MCF 10A (cell line): ENCODE data around the gene AP4M1. TPM values are rescaled to one million over a fixed set of nuclear protein-coding genes. Genes with fewer than 3 reads are reported as not detected.
A peak's percentile ranks its signal among the peaks of the same experiment; 100 is the strongest.

ENCODE experiments used
- BruUV-seq: library from RNA; stranded (reverse); fragments of 400-500 nt; replicated peaks from 2 replicates; lab custom pipeline; 2021; lab: Mats Ljungman, UMichigan
- CTCF ChIA-PET: fragments of 300-600 bp; sonication (Branson Sonifier 250); formaldehyde crosslinking; extraction: SDS; loops from one replicate; lab custom pipeline; 2021; ENCODE audit warnings: antibody characterized with exemption, inconsistent platforms; lab: Yijun Ruan, JAX
- POLR2A ChIA-PET: fragments of 300-600, 350-650 bp; sonication (Branson Sonifier 250); formaldehyde crosslinking; extraction: SDS; loops from one replicate; lab custom pipeline; 2020; ENCODE audit warnings: antibody characterized with exemption, inconsistent platforms; lab: Yijun Ruan, JAX
- DNase-seq: peaks from one replicate; pipeline ENCODE4 v3.0.0-alpha.2; 2018; ENCODE audit not compliant: unreplicated experiment
- H3K27ac Mint-ChIP-seq: one replicate; pipeline ENCODE4 v1.8.0; 2022; ENCODE audit warnings: mild to moderate bottlenecking, low read depth, mixed read lengths; ENCODE audit not compliant: unreplicated experiment
- H3K27me3 Mint-ChIP-seq: one replicate; pipeline ENCODE4 v1.8.0; 2022; ENCODE audit warnings: mixed read lengths; ENCODE audit not compliant: insufficient read depth, unreplicated experiment
- H3K36me3 Mint-ChIP-seq: one replicate; pipeline ENCODE4 v1.8.0; 2022; ENCODE audit warnings: mild to moderate bottlenecking, moderate library complexity, mixed read lengths; ENCODE audit not compliant: insufficient read depth, unreplicated experiment
- H3K4me1 Mint-ChIP-seq: one replicate; pipeline ENCODE4 v1.8.0; 2022; ENCODE audit warnings: mixed read lengths; ENCODE audit not compliant: insufficient read depth, unreplicated experiment
- H3K4me3 Mint-ChIP-seq: one replicate; pipeline ENCODE4 v1.8.0; 2022; ENCODE audit warnings: mild to moderate bottlenecking, moderate library complexity, mixed read lengths; ENCODE audit not compliant: unreplicated experiment
- H3K9me3 Mint-ChIP-seq: one replicate; pipeline ENCODE4 v1.8.0; 2022; ENCODE audit warnings: mixed read lengths; ENCODE audit not compliant: unreplicated experiment
- intact Hi-C: fragments of 100-400 bp; cut with micrococcal nuclease; formaldehyde crosslinking; loops from 2 replicates; pipeline ENCODE4 v1.14.1; 2022
- total RNA-seq: library from RNA; stranded (reverse); gene quantifications from 2 replicates; pipeline ENCODE4 v1.2.3, GENCODE V29; 2022
- TF ChIP-seq, protein P1 (sequence below): fragments of 200-600 bp; IDR thresholded peaks from one replicate; pipeline ENCODE4 v1.8.0; 2022; ENCODE audit warnings: antibody characterized with exemption, mild to moderate bottlenecking; ENCODE audit not compliant: unreplicated experiment

AP4M1 gene
- total RNA-seq, 1 experiment from 2014 or later: 13.5 TPM

DNA sequence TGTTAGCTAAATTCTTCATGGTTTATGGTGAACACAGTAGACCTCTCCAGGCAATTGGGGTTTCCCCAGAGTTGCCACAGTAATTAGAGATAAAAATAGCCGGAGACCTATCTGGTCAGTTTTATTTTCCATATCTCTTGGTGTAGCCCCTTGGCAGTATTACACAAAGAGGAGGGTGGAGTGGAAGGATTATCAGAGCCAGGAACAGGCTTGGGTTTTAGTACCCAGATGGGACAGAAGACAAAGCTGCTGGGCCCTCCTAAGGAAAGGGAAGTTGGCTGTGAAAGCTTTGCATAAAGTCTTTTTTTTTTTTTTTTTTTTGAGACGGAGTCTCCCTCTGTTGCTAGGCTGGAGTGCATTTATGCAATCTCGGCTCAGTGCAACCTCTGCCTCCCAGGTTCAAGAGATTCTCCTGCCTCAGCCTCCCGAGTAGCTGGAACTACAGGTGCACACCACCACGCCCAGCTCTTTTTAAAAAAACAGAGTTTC is 42.1 kb upstream of the AP4M1 start:
- BruUV-seq: no TSS peak
- TF ChIP-seq, protein P1, sequence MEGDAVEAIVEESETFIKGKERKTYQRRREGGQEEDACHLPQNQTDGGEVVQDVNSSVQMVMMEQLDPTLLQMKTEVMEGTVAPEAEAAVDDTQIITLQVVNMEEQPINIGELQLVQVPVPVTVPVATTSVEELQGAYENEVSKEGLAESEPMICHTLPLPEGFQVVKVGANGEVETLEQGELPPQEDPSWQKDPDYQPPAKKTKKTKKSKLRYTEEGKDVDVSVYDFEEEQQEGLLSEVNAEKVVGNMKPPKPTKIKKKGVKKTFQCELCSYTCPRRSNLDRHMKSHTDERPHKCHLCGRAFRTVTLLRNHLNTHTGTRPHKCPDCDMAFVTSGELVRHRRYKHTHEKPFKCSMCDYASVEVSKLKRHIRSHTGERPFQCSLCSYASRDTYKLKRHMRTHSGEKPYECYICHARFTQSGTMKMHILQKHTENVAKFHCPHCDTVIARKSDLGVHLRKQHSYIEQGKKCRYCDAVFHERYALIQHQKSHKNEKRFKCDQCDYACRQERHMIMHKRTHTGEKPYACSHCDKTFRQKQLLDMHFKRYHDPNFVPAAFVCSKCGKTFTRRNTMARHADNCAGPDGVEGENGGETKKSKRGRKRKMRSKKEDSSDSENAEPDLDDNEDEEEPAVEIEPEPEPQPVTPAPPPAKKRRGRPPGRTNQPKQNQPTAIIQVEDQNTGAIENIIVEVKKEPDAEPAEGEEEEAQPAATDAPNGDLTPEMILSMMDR: no peak
- H3K27me3 Mint-ChIP-seq: no peaks in the 10 kb centered on the region
- intact Hi-C loops: loop anchor here (10.0 kb wide), 1 partner anchor 144 kb away; the partner anchor contains the start of gene TRIM4
- H3K9me3 Mint-ChIP-seq: no peaks in the 10 kb centered on the region
- H3K4me3 Mint-ChIP-seq: no peak overlapping the region
- peaks cover 72% of the 10 kb centered on the region for H3K36me3 Mint-ChIP-seq
- ChIA-PET POLR2A (interaction anchor here (0.9 to 1.8 kb wide), 3 partner anchors 44 to 140 kb away, joined by 3 to 4 read pairs (median 3); partner anchors contain the start of genes TRIM4 and ZKSCAN1), CTCF (interaction anchor here (1.1 kb wide), 1 partner anchor 69 kb away, joined by 4 read pairs; no protein-coding TSS in a partner anchor)
- H3K27ac Mint-ChIP-seq: no peak overlapping the region
- H3K4me1 Mint-ChIP-seq: no peaks in the 10 kb centered on the region
- DNase-seq: no peak

DNA sequence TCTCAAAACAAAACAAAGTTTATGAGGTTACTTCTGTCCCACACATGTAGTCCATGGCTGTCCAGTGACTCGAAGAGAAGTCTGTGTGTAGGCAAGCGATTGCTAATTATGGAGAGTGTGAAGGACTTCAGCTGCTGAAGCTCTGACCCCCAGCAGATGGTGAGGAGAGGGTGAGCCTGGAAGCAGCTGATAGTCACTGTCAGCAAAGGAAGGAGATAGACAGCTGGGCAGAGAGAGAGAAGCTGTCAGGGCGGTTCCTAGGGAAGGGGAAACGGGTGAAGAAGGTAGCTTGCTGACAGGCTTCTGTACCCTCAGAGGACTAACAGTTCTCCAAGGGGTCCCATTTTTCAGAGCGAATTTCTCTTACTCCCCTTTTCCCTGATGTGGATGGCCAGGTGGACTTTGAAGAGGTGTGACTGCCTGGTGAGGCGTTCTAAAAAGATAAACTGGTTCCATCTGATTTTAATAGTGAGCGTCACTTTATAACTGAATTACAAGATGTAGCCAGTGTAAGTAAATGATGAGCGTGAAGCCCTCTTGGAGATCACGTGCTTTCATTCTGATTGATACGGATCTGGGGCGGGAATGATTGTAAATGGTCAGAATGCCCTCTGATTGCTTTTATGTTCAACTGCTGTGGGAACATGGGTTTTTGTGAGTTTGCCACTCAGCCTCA is 39.8 kb upstream of the AP4M1 start:
- intact Hi-C loops: no loop called here
- TF ChIP-seq, protein P1: no peak
- no peaks in the 10 kb centered on the region for H3K27me3 Mint-ChIP-seq
- DNase-seq: no peak
- POLR2A ChIA-PET: no interaction called here
- no peak overlapping the region for H3K27ac Mint-ChIP-seq
- H3K4me3 Mint-ChIP-seq: no peak overlapping the region
- no TSS peak for BruUV-seq
- H3K4me1 Mint-ChIP-seq: no peaks in the 10 kb centered on the region
- peaks cover 74% of the 10 kb centered on the region for H3K36me3 Mint-ChIP-seq
- CTCF ChIA-PET: interaction anchor here (0.6 to 1.1 kb wide), 5 partner anchors 9 to 83 kb away, joined by 3 to 4 read pairs (median 3); no protein-coding TSS in a partner anchor
- H3K9me3 Mint-ChIP-seq: no peaks in the 10 kb centered on the region

DNA sequence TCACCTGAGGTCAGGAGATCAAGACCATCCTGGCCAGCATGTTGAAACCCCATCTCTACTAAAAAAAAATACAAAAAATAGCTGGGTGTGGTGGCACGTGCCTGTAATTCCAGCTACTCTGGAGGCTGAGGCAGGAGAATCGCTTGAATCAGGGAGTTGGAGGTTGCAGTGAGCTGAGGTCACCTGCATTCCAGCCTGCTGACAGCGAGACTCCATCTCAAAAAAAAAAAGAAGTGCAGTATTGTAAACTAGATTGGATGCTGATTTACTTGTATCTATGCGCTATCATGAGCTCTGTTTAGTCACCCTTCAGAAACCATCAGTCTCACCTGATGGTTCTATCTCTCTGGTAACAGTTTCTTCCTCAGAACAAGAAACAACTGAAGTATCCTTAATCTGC is 38.1 kb upstream of the AP4M1 start:
- H3K9me3 Mint-ChIP-seq: no peaks in the 10 kb centered on the region
- intact Hi-C loops: no loop called here
- DNase-seq: no peak
- POLR2A ChIA-PET: interaction anchor here (1.0 to 2.1 kb wide), 5 partner anchors 8 to 145 kb away, joined by 3 to 8 read pairs (median 4); partner anchors contain the start of gene ZSCAN21
- H3K4me3 Mint-ChIP-seq: no peak overlapping the region
- BruUV-seq: no TSS peak
- H3K27ac Mint-ChIP-seq: no peak overlapping the region
- TF ChIP-seq, protein P1: no peak
- H3K36me3 Mint-ChIP-seq: peaks cover 70% of the 10 kb centered on the region
- CTCF ChIA-PET: interaction anchor here (0.6 to 1.3 kb wide), 9 partner anchors 8 to 496 kb away, joined by 3 to 10 read pairs (median 4); partner anchors contain the start of gene MBLAC1
- no peaks in the 10 kb centered on the region for H3K27me3 Mint-ChIP-seq
- H3K4me1 Mint-ChIP-seq: no peaks in the 10 kb centered on the region

DNA sequence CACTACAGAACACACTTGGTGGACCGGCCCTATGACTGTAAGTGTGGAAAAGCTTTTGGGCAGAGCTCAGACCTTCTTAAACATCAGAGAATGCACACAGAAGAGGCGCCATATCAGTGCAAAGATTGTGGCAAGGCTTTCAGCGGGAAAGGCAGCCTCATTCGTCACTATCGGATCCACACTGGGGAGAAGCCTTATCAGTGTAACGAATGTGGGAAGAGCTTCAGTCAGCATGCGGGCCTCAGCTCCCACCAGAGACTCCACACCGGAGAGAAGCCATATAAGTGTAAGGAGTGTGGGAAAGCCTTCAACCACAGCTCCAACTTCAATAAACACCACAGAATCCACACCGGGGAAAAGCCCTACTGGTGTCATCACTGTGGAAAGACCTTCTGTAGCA is 37.3 kb upstream of the AP4M1 start:
- no TSS peak for BruUV-seq
- H3K4me3 Mint-ChIP-seq: no peak overlapping the region
- CTCF ChIA-PET: interaction anchor here (0.6 to 1.3 kb wide), 7 partner anchors 9 to 85 kb away, joined by 3 to 10 read pairs (median 4); no protein-coding TSS in a partner anchor
- POLR2A ChIA-PET: interaction anchor here (0.5 to 2.1 kb wide), 5 partner anchors 11 to 593 kb away, joined by 3 to 8 read pairs (median 4); no protein-coding TSS in a partner anchor
- H3K27ac Mint-ChIP-seq: peak overlapping the region; percentile 39
- TF ChIP-seq, protein P1: no peak
- peaks cover 66% of the 10 kb centered on the region for H3K36me3 Mint-ChIP-seq
- intact Hi-C loops: no loop called here
- DNase-seq: no peak
- H3K27me3 Mint-ChIP-seq: no peaks in the 10 kb centered on the region
- H3K4me1 Mint-ChIP-seq: no peaks in the 10 kb centered on the region
- H3K9me3 Mint-ChIP-seq: no peaks in the 10 kb centered on the region
